Osteocyte (in vitro differentiated cells): ENCODE results near the gene PHOSPHO1. TPM values are rescaled to one million over a fixed set of nuclear protein-coding genes. Genes with fewer than 3 reads are reported as not detected.

Source experiments
- DNase-seq: peaks from one replicate; pipeline ENCODE4 v3.0.0; 2021; ENCODE audit warnings: mixed read lengths; ENCODE audit not compliant: unreplicated experiment; ENCODE audit errors: extremely low spot score
- H3K27ac Mint-ChIP-seq: one replicate; pipeline ENCODE4 v1.8.0; 2021; ENCODE audit warnings: mild to moderate bottlenecking, mixed read lengths; ENCODE audit not compliant: unreplicated experiment
- H3K27me3 Mint-ChIP-seq: one replicate; pipeline ENCODE4 v1.8.0; 2021; ENCODE audit warnings: mixed read lengths; ENCODE audit not compliant: unreplicated experiment
- H3K36me3 Mint-ChIP-seq: one replicate; pipeline ENCODE4 v1.8.0; 2021; ENCODE audit warnings: mixed read lengths; ENCODE audit not compliant: unreplicated experiment
- H3K4me1 Mint-ChIP-seq: one replicate; pipeline ENCODE4 v1.8.0; 2021; ENCODE audit warnings: mixed read lengths; ENCODE audit not compliant: unreplicated experiment
- H3K4me3 Mint-ChIP-seq: one replicate; pipeline ENCODE4 v1.8.0; 2021; ENCODE audit warnings: mild to moderate bottlenecking, moderate library complexity, mixed read lengths; ENCODE audit not compliant: unreplicated experiment
- H3K9me3 Mint-ChIP-seq: one replicate; pipeline ENCODE4 v1.8.0; 2021; ENCODE audit warnings: mixed read lengths; ENCODE audit not compliant: unreplicated experiment
- total RNA-seq: library from RNA; stranded (reverse); gene quantifications from 2 replicates; pipeline ENCODE4 v1.2.1, GENCODE V29; 2021
- TF ChIP-seq, protein P1 (sequence below): fragments of 200-600 bp; sonication (generic); IDR thresholded peaks from 2 replicates; pipeline ENCODE4 v1.5.0; 2021; ENCODE audit warnings: antibody characterized with exemption, mild to moderate bottlenecking, moderate library complexity

The PHOSPHO1 gene
- total RNA-seq, 1 donor from 2014 or later, result not detected

DNA sequence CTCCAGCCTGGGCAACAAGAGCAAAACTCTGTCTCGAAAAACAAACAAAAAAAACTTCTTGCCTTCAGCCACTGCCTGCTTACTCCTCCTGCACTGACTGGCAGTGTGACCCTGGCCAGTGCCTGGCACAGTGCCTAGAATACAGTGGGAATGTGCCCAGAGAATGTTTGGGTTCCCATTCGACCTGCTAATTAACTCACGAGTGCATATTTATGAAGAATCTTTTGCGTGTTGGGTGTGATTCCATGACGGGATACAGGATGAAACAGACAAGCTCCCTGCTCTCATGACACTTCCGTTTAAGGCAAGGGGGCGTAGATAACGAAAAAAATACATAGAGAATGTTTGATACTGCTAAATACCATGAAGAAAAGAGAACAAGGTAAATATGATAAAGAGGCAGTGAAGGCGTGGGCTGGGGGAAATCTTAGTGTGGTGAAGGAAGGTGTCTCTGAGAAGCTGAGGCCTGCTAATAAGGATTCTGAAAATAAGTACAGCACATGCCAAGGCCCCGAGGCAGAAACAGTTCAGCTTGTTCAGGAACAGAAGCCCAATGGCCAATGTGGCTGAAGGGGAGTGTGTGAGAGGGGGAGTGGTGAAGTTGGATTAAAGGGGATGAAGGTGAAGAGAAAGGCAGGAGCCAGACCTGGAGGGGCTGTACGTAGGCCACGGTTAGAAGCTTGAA, 15.8 kb downstream of the PHOSPHO1 start:
- H3K4me3 Mint-ChIP-seq, result no peak overlapping the region
- H3K27me3 Mint-ChIP-seq, result no peaks in the 10 kb centered on the region
- H3K36me3 Mint-ChIP-seq, result no peaks in the 10 kb centered on the region
- no peak for DNase-seq
- no peaks in the 10 kb centered on the region for H3K9me3 Mint-ChIP-seq
- TF ChIP-seq, protein P1, sequence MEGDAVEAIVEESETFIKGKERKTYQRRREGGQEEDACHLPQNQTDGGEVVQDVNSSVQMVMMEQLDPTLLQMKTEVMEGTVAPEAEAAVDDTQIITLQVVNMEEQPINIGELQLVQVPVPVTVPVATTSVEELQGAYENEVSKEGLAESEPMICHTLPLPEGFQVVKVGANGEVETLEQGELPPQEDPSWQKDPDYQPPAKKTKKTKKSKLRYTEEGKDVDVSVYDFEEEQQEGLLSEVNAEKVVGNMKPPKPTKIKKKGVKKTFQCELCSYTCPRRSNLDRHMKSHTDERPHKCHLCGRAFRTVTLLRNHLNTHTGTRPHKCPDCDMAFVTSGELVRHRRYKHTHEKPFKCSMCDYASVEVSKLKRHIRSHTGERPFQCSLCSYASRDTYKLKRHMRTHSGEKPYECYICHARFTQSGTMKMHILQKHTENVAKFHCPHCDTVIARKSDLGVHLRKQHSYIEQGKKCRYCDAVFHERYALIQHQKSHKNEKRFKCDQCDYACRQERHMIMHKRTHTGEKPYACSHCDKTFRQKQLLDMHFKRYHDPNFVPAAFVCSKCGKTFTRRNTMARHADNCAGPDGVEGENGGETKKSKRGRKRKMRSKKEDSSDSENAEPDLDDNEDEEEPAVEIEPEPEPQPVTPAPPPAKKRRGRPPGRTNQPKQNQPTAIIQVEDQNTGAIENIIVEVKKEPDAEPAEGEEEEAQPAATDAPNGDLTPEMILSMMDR, result no peak
- peaks cover 12% of the 10 kb centered on the region for H3K4me1 Mint-ChIP-seq
- H3K27ac Mint-ChIP-seq, result no peak overlapping the region

DNA sequence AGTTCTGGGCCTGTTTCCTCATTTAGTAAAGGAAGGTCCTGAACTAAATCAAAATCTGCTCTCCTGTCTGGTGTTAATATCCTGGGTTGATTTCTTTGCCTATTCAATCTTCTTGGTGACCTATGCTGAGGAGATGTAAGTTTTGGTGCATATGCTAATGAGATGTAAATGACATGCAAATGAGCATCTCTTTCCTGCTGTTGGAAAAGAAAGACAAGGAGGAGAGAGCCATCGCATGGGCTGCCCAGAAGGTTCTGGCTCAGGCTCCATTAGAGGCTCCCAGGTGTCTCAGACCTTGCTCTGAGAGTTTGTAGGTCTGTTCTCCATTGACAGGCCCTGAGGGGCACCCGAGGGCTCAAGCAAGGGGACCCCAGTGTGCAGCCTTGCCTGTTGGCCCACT, 16.7 kb downstream of the PHOSPHO1 start:
- H3K9me3 Mint-ChIP-seq, result no peaks in the 10 kb centered on the region
- no peak overlapping the region for H3K27ac Mint-ChIP-seq
- H3K4me3 Mint-ChIP-seq, result no peak overlapping the region
- peaks cover 21% of the 10 kb centered on the region for H3K4me1 Mint-ChIP-seq
- no peaks in the 10 kb centered on the region for H3K27me3 Mint-ChIP-seq
- no peaks in the 10 kb centered on the region for H3K36me3 Mint-ChIP-seq
- TF ChIP-seq, protein P1, result no peak
- DNase-seq, result no peak

DNA sequence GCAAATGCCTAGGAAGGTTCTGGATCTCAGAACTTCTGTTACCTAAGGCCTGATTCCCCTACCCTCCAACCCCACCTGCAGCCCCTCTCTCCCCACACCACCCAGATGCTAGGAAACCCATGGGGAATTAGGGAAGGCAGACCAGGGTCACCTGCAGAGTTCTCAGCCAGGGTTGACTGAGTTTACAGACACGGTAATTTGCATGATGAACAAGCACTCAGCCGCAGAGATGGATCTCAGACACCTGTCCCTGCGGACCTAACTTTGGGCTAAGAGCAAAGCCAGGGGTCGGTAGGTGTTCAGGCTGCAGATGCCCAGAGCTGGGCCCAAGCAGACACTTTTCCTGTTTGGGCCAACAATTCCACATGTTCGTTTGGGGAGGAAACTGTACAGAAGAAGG, 17.2 kb downstream of the PHOSPHO1 start:
- no peak for DNase-seq
- H3K27ac Mint-ChIP-seq, result no peak overlapping the region
- no peaks in the 10 kb centered on the region for H3K27me3 Mint-ChIP-seq
- H3K4me1 Mint-ChIP-seq, result peaks cover 22% of the 10 kb centered on the region
- TF ChIP-seq, protein P1, result no peak
- H3K36me3 Mint-ChIP-seq, result no peaks in the 10 kb centered on the region
- H3K9me3 Mint-ChIP-seq, result no peaks in the 10 kb centered on the region
- H3K4me3 Mint-ChIP-seq, result no peak overlapping the region

DNA sequence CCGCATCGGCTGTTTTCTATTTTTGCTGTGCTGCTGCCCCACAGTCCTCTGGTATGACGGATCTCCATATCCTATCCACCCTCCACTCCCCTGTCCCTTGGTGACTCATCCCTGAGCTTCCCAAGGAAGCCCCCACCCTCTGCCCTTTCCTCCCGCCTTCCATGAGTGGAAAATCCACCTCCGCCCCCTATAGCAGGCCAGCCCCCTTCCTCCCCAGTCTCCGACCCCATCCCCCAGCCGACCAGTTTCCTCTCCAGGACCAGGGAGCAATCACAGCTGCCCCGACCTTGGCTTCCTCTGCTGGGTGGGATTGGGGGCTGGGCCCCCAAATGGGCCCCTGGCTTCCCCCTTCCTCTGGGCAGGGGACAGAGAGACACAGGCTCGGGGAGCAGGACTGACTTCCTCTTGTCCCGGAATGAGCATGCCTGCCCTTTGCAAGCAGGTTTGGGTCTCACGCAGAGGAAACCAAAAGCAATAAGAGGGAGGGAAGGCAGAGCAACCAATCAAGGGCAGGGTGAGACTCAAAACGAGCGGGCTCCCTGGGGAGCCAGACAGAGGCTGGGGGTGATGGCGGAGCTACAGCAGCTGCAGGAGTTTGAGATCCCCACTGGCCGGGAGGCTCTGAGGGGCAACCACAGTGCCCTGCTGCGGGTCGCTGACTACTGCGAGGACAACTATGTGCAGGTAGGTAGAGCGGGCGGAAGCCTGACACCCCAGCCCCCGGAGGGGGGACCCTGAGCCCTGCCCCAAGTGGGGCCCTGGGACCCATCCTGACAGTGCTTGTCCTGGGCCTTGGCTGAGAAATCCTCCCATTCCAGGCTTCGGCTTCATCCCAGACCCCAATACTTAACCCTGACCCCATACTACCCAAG, 20.2 kb downstream of the PHOSPHO1 start, which contains the start of the genes ABI3 and GNGT2:
TSS of gene ABI3 (plus strand) at position 550 of the 872 bp plus-strand sequence. CDS start at position 568, 18 bp downstream.
TSS of gene GNGT2 (minus strand) at position 417 of the 872 bp plus-strand sequence. CDS start 3,152 bp downstream, outside the sequence.
- H3K4me3 Mint-ChIP-seq, result no peak within 1 kb of the TSS
- peaks cover 22% of the 10 kb centered on the region for H3K4me1 Mint-ChIP-seq
- peaks cover 8% of the 10 kb centered on the region for H3K27me3 Mint-ChIP-seq
- TF ChIP-seq, protein P1, result no peak
- no peaks in the 10 kb centered on the region for H3K36me3 Mint-ChIP-seq
- no peak within 1 kb of the TSS for H3K27ac Mint-ChIP-seq
- no peak for DNase-seq
- no peaks in the 10 kb centered on the region for H3K9me3 Mint-ChIP-seq

DNA sequence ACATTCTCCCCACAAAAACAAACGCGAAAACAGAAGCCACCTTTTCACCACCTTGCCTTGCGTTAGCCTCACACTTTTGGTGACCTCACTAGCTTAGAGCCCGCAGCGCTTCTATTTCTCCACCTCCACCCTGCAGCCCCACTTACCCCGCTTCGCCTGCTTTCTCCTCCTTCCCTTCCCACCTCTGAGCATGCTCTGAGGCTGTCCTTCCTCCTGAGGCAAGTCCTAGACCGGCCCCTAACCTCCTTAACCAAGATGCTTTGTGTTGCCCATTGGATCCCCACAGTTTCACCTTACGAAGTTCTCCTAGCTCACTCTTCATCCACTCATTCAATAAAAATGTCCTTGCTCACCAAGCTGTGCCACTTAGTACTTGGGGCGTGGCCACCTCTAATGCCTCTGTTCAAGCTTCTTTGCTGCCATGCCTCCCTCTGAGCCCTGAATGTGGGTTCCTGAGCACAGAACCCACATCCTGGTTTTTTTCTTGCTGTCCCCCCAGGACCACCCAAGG, 21.5 kb downstream of the PHOSPHO1 start:
- peaks cover 21% of the 10 kb centered on the region for H3K4me1 Mint-ChIP-seq
- TF ChIP-seq, protein P1, result no peak
- no peak overlapping the region for H3K27ac Mint-ChIP-seq
- H3K27me3 Mint-ChIP-seq, result peaks cover 8% of the 10 kb centered on the region
- H3K9me3 Mint-ChIP-seq, result no peaks in the 10 kb centered on the region
- DNase-seq, result no peak
- no peaks in the 10 kb centered on the region for H3K36me3 Mint-ChIP-seq
- H3K4me3 Mint-ChIP-seq, result no peak overlapping the region
